ENCODE data around the gene NEUROG1. TPM values are rescaled to one million over a fixed set of nuclear protein-coding genes. Genes with fewer than 3 reads are reported as not detected.

NEUROG1 gene
- total RNA-seq, 1 donor from 2014 or later = not detected

- no peaks in the 10 kb centered on the region for H3K36me3 ChIP-seq
- TF ChIP-seq CTCF (IDR thresholded peaks at IDR 0.05) = no peak
- peaks cover 48% of the 10 kb centered on the region for H3K27me3 ChIP-seq
- ATAC-seq = peak; percentile 42
- DNase-seq = no peak
- H3K4me1 ChIP-seq = no peaks in the 10 kb centered on the region
- intact Hi-C loops (cut with DNase I) = loop anchor here (5.0 kb wide), 1 partner anchor 92 kb away; no protein-coding TSS in a partner anchor
- H3K27ac ChIP-seq = no peak overlapping the region
- H3K9me3 ChIP-seq = no peaks in the 10 kb centered on the region
- H3K4me3 ChIP-seq = no peak overlapping the region
Measured at GRCh38 chr5:135553688-135554462, 18.1 kb upstream of the NEUROG1 start.

GRCh38 chr5:135551593-135552447 lies 16.1 kb upstream of the NEUROG1 start:
- Histone ChIP-seq H3K27me3 (peaks cover 52% of the 10 kb centered on the region), H3K27ac (no peak overlapping the region), H3K4me1 (no peaks in the 10 kb centered on the region), H3K9me3 (no peaks in the 10 kb centered on the region), H3K36me3 (no peaks in the 10 kb centered on the region), H3K4me3 (no peak overlapping the region)
- DNase-seq = no peak
- intact Hi-C loops (cut with DNase I) = loop anchor here (5.0 kb wide), 1 partner anchor 90 kb away; no protein-coding TSS in a partner anchor
- peak; percentile 88 for ATAC-seq
- TF ChIP-seq CTCF (IDR thresholded peaks at IDR 0.05) = peak; percentile 86

- no peak for TF ChIP-seq CTCF (IDR thresholded peaks at IDR 0.05)
- no peak overlapping the region for H3K4me3 ChIP-seq
- peaks cover 51% of the 10 kb centered on the region for H3K27me3 ChIP-seq
- intact Hi-C loops (cut with DNase I) = no loop called here
- DNase-seq = no peak
- no peaks in the 10 kb centered on the region for H3K9me3 ChIP-seq
- no peaks in the 10 kb centered on the region for H3K36me3 ChIP-seq
- peaks cover 3% of the 10 kb centered on the region for H3K4me1 ChIP-seq
- ATAC-seq = no peak
- H3K27ac ChIP-seq = no peak overlapping the region
Measured at GRCh38 chr5:135549413-135549812, 13.6 kb upstream of the NEUROG1 start.

- Histone ChIP-seq H3K4me3 (no peak overlapping the region), H3K27ac (no peak overlapping the region), H3K27me3 (peaks cover 59% of the 10 kb centered on the region), H3K4me1 (peaks cover 16% of the 10 kb centered on the region), H3K9me3 (no peaks in the 10 kb centered on the region), H3K36me3 (no peaks in the 10 kb centered on the region)
- no peak for DNase-seq
- intact Hi-C loops (cut with DNase I) = no loop called here
- TF ChIP-seq CTCF (IDR thresholded peaks at IDR 0.05) = no peak
- ATAC-seq = no peak
Measured at GRCh38 chr5:135547590-135548254, 12.0 kb upstream of the NEUROG1 start.

GRCh38 chr5:135546912-135547311 lies 11.1 kb upstream of the NEUROG1 start:
- Histone ChIP-seq H3K27me3 (peaks cover 66% of the 10 kb centered on the region), H3K36me3 (no peaks in the 10 kb centered on the region), H3K9me3 (no peaks in the 10 kb centered on the region), H3K4me3 (no peak overlapping the region), H3K4me1 (peaks cover 16% of the 10 kb centered on the region), H3K27ac (no peak overlapping the region)
- intact Hi-C loops (cut with DNase I) = no loop called here
- DNase-seq = no peak
- no peak for TF ChIP-seq CTCF (IDR thresholded peaks at IDR 0.05)
- ATAC-seq = no peak

Measured in upper lobe of right lung (tissue), 1 donor.